Prostate gland (tissue), 2 donors: Measurements from ENCODE around the gene FUT8. TPM values are rescaled to one million over a fixed set of nuclear protein-coding genes. Genes with fewer than 3 reads are reported as not detected.

Source experiments
- DNase-seq: peaks from one replicate; pipeline ENCODE4 v3.0.0-alpha.2; 2019; ENCODE audit warnings: low spot score
- H3K27ac ChIP-seq, 2 donors: fragments of 200-600 bp; sonication (generic); 2 replicates each; pipeline ENCODE4 v1.5.1; 2017 to 2019
- H3K27me3 ChIP-seq: fragments of 200-600 bp; sonication (generic); replicated peaks from 2 replicates; pipeline ENCODE4 v1.5.1; 2019; ENCODE audit not compliant: insufficient read depth
- H3K36me3 ChIP-seq, 2 donors: fragments of 200-600 bp; sonication (generic); 1 replicate in 1 of 2; 2 replicates in 1 of 2; pipeline versions ENCODE4 v1.5.1 to v1.8.1; 2017 to 2019
- H3K4me1 ChIP-seq: fragments of 200-600 bp; sonication (generic); replicated peaks from 2 replicates; pipeline ENCODE4 v1.5.1; 2019
- H3K4me3 ChIP-seq, 2 donors: fragments of 200-600 bp; sonication (generic); 2 replicates each; pipeline ENCODE4 v1.5.1; 2017 to 2019
- H3K9me3 ChIP-seq: fragments of 200-600 bp; sonication (generic); 2 replicates; pipeline ENCODE4 v1.5.1; 2017
- CTCF ChIP-seq, 4 experiments: fragments of 200-600 bp in 2 of 4; fragments of 450-650 bp in 2 of 4; sonication (generic) in 2 of 4; IDR thresholded peaks; 1 replicate in 3 of 4; 2 replicates in 1 of 4; pipeline ENCODE4 v1.5.1; 2016 to 2019; ENCODE audit warnings: antibody characterized with exemption in 4 of 4, mild to moderate bottlenecking in 2 of 4, moderate library complexity in 2 of 4
- POLR2A ChIP-seq: fragments of 450-650 bp; IDR thresholded peaks from one replicate; pipeline ENCODE4 v1.6.1; 2016; ENCODE audit warnings: antibody characterized with exemption, mild to moderate bottlenecking
- POLR2AphosphoS5 ChIP-seq: sonication (generic); formaldehyde crosslinking; IDR thresholded peaks from one replicate; pipeline ENCODE4 v1.6.1; 2017; ENCODE audit warnings: antibody characterized with exemption
- WGBS: methylation state at CpG from one replicate; pipeline ENCODE4 v1.1.5; 2018; 5-methylcytosine and 5-hydroxymethylcytosine counted together
- intact Hi-C: fragments of 100-400 bp; cut with DNase I; formaldehyde crosslinking; loops from one replicate; pipeline ENCODE4 v1.14.2; 2022
- total RNA-seq, 2 donors: library from RNA; depleted of rRNA; stranded (reverse); fragments of >200 nt; gene quantifications; one replicate each; pipeline ENCODE4 v1.1.0, GENCODE V29; 2016

The FUT8 gene
- total RNA-seq, 2 donors from 2014 or later: 12.4 to 27.9 TPM

- Histone ChIP-seq H3K36me3 (no peaks in the 10 kb centered on the region), H3K27ac (no peak overlapping the region), H3K27me3 (no peaks in the 10 kb centered on the region), H3K4me3 (no peak overlapping the region), H3K9me3 (no peaks in the 10 kb centered on the region), H3K4me1 (no peaks in the 10 kb centered on the region)
- TF ChIP-seq CTCF (IDR thresholded peaks at IDR 0.05) (no peak), POLR2A (no peak), POLR2AphosphoS5 (no peak)
- intact Hi-C loops: no loop called here
- DNase-seq: no peak
These were observed 88.8 kb downstream of the FUT8 start for GRCh38 chr14:65501328-65501727.

DNA sequence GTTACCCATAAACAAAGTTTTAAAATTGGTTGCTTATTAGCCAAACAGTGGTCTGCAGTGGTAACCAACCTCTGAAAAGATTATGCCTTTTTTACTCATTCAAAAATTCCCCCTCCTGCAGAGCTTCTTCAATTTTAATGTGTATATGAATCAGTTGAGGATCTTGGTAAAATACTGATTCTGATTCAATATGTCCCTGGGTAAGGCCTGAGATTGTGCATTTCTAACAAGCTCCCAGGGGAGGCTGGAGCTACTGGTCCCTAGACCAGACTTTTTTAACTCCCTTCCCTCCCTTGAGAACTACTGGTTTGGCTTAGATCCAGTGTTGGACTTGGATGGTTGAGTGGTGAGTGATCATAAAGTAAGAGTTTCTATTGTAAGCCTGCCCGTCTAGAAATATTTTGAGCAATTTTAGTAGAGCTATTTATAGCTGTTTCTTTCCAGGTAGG lies 90.2 kb downstream of the FUT8 start:
- no peak for DNase-seq
- H3K27ac ChIP-seq: no peak overlapping the region
- no peaks in the 10 kb centered on the region for H3K9me3 ChIP-seq
- TF ChIP-seq POLR2AphosphoS5: no peak
- TF ChIP-seq CTCF (IDR thresholded peaks at IDR 0.05): no peak
- TF ChIP-seq POLR2A: no peak
- no peaks in the 10 kb centered on the region for H3K4me1 ChIP-seq
- no peaks in the 10 kb centered on the region for H3K36me3 ChIP-seq
- intact Hi-C loops: no loop called here
- H3K4me3 ChIP-seq: no peak overlapping the region
- H3K27me3 ChIP-seq: no peaks in the 10 kb centered on the region
- 31% methylated on average over 1 of the region's 1 CpG for WGBS

DNA sequence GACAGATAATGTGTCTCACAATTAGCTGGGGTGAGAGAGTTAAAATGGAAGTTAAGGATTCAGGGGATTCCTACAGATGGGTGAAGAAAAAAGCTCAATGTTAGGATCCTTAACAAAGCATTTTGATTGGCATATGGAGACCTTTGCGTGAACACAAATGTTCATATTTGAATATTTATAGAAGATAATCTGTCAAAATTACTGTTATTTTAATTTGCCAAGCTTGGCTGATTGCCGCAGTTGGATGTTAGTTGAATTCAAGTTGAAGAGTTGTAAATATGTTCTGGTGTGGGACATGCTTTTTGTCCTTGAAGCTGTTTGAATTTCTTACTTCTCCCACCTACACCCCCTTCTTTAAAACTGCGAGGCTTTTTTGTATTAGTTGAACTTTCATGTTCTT lies 91.2 kb downstream of the FUT8 start:
- WGBS: 77% methylated on average over 3 of the region's 3 CpGs
- H3K27me3 ChIP-seq: no peaks in the 10 kb centered on the region
- H3K9me3 ChIP-seq: no peaks in the 10 kb centered on the region
- no peaks in the 10 kb centered on the region for H3K36me3 ChIP-seq
- no peak overlapping the region for H3K4me3 ChIP-seq
- intact Hi-C loops: no loop called here
- H3K4me1 ChIP-seq: no peaks in the 10 kb centered on the region
- H3K27ac ChIP-seq: no peak overlapping the region
- no peak for DNase-seq
- TF ChIP-seq POLR2AphosphoS5: no peak
- TF ChIP-seq POLR2A: no peak
- TF ChIP-seq CTCF (IDR thresholded peaks at IDR 0.05): no peak

GRCh38 chr14:65506801-65507200 lies 94.3 kb downstream of the FUT8 start:
- WGBS: 66% methylated on average over 6 of the region's 6 CpGs
- Histone ChIP-seq H3K4me3 (no peak overlapping the region), H3K27me3 (no peaks in the 10 kb centered on the region), H3K27ac (no peak overlapping the region), H3K36me3 (no peaks in the 10 kb centered on the region), H3K9me3 (no peaks in the 10 kb centered on the region), H3K4me1 (no peaks in the 10 kb centered on the region)
- TF ChIP-seq CTCF (IDR thresholded peaks at IDR 0.05) (no peak), POLR2AphosphoS5 (no peak), POLR2A (no peak)
- intact Hi-C loops: no loop called here
- no peak for DNase-seq

DNA sequence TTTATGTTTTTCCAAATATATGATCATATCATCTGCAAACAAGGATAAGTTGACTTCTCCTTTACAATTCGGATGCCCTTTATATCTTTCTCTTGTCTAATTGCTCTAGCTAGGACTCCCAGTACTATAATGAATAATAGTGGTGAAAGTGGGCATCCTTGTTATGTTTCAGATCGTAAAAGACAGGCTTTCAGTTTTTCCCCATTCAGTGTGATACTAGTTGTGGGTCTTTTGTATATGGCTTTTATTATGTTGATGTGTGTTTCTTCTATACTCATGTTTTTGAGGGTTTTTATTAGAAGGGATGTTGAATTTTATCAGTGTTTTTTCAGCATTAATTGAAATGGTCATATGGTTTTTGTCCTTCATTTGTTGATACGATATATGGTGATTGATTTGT lies 97.3 kb downstream of the FUT8 start:
- no peaks in the 10 kb centered on the region for H3K36me3 ChIP-seq
- H3K9me3 ChIP-seq: no peaks in the 10 kb centered on the region
- intact Hi-C loops: no loop called here
- no peaks in the 10 kb centered on the region for H3K4me1 ChIP-seq
- 97% methylated on average over 3 of the region's 3 CpGs for WGBS
- DNase-seq: no peak
- TF ChIP-seq CTCF (IDR thresholded peaks at IDR 0.05) (no peak), POLR2A (no peak), POLR2AphosphoS5 (no peak)
- no peak overlapping the region for H3K4me3 ChIP-seq
- no peak overlapping the region for H3K27ac ChIP-seq
- H3K27me3 ChIP-seq: no peaks in the 10 kb centered on the region
